ENCODE results near the gene DPP4. TPM values are rescaled to one million over a fixed set of nuclear protein-coding genes. Genes with fewer than 3 reads are reported as not detected.

The DPP4 gene
- total and polyA plus RNA-seq, 2 of the 13 experiments (the other 11 are each of a cell fraction or from before 2014, with no cell fraction given), result 39.4 to 109 TPM

DNA sequence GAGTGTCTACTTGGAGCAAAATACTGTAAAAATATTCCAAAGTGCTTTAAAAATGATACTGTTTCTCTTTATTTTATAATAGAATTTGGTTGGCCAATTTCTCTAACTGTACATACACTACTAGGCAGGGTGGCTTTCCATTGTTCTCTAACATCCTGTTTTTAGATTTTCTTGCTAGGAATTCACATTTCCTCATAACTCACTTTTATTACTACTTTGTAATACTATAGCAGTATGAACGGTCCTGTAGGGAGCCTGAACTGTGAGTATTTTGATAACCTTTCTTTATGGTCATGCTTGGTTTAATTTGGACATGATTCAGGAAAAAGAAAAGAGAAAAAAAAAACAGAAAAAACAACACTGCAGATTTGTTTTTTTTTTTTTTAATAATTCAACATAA lies 40.3 kb upstream of the DPP4 start:
- Histone ChIP-seq H4K20me1 (ENCODE audit: insufficient read depth, low read length) (no peaks in the 10 kb centered on the region), H3K79me2 (ENCODE audit: insufficient read depth, low read length) (no peaks in the 10 kb centered on the region), H3K4me3 (replicated peaks in 1 of 3; ENCODE audit: insufficient read depth in 1 of 3, low read depth in 2 of 3, low read length in 3 of 3) (no peak overlapping the region), H3K4me2 (ENCODE audit: low read depth, low read length) (no peak overlapping the region), H2AFZ (ENCODE audit: low read length) (no peak overlapping the region), H3K9ac (ENCODE audit: insufficient read depth, low read depth, low read length) (no peak overlapping the region), H3K4me1 (ENCODE audit: insufficient read depth, low read length) (peaks cover 67% of the 10 kb centered on the region), H3K36me3 (replicated peaks in 1 of 2; ENCODE audit: control insufficient read depth in 1 of 2, insufficient read depth in 2 of 2, low read length in 2 of 2) (no peaks in the 10 kb centered on the region), H3K9me3 (ENCODE audit: low read length) (peaks cover 13% of the 10 kb centered on the region), H3K27ac (ENCODE audit: extremely low read length, insufficient read depth, low read length) (peak overlapping the region; percentile 73), H3K27me3 (ENCODE audit: control insufficient read depth in 1 of 2, insufficient read depth in 2 of 2, low read length in 2 of 2) (no peaks in the 10 kb centered on the region)
- FAIRE-seq (no peak), DNase-seq (ENCODE audit: low spot score) (no peak), ATAC-seq (no peak)
- ChIA-PET CTCF (ENCODE audit: low intra/inter-chr PET ratio, low total read pairs) (no interaction called here), POLR2A (interaction anchor here (1.5 to 2.4 kb wide), 2 partner anchors 10 to 41 kb away, joined by 4 to 20 read pairs; partner anchors contain the start of gene DPP4)
- no peak for TF ChIP-seq ETV6 (CRISPR knock-in tag; conservative IDR thresholded peaks at IDR 0.05)
- TF ChIP-seq NR3C1 (CRISPR knock-in tag; IDR thresholded peaks at IDR 0.05), result no peak
- TF ChIP-seq ZBTB3 (CRISPR knock-in tag; IDR thresholded peaks at IDR 0.05; ENCODE audit: borderline replicate concordance, low read depth), result no peak
- TF ChIP-seq MEIS1 (CRISPR knock-in tag; IDR thresholded peaks at IDR 0.05; ENCODE audit: borderline replicate concordance), result no peak
- BruUV-seq (replicated peaks), result no TSS peak
- 87% methylated on average over 1 of the region's 1 CpG for WGBS (ENCODE audit: low lambda C conversion rate)
- intact Hi-C loops (cut with micrococcal nuclease; ENCODE audit: unreplicated experiment), result no loop called here
- in situ Hi-C loops (cut with HindIII; ENCODE audit: extremely low pct_ligation_motif_present, low pct_unique_long_range_greater_than_20kb), result no loop called here

DNA sequence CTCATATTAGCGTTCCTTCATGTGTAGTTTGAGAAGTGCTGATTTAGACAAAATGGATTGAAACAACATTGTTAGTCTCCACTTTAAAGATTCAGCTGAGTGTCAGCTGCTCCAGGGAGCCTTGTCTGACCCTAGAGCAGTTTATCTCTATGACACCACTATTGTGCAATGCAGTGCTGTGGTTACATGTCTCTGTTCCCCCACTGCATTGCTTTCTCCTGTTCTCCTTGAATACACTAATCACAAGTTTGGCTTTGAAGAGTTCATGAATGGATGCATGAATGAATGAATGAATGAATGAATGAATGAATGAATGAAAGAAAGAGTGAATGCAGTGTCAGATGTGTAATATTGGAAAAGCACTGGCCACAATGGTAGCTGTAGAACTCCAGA lies 39.8 kb upstream of the DPP4 start:
- peak overlapping the region; percentile 76 for H3K4me2 ChIP-seq (ENCODE audit: low read depth, low read length)
- intact Hi-C loops (cut with micrococcal nuclease; ENCODE audit: unreplicated experiment), result loop anchor here (2.0 kb wide), 2 partner anchors 25 to 87 kb away; no protein-coding TSS in a partner anchor
- no peak overlapping the region for H2AFZ ChIP-seq (ENCODE audit: low read length)
- H4K20me1 ChIP-seq (ENCODE audit: insufficient read depth, low read length), result no peaks in the 10 kb centered on the region
- in situ Hi-C loops (cut with HindIII; ENCODE audit: extremely low pct_ligation_motif_present, low pct_unique_long_range_greater_than_20kb), result no loop called here
- H3K9me3 ChIP-seq (ENCODE audit: low read length), result peaks cover 13% of the 10 kb centered on the region
- POLR2A ChIA-PET, result interaction anchor here (1.5 to 2.4 kb wide), 2 partner anchors 9 to 40 kb away, joined by 4 to 20 read pairs; partner anchors contain the start of gene DPP4
- WGBS (ENCODE audit: low lambda C conversion rate), result 0% methylated on average over 1 of the region's 1 CpG
- DNase-seq (ENCODE audit: low spot score) (peak; percentile 85), ATAC-seq (peak; percentile 84), FAIRE-seq (peak; percentile 87)
- BruUV-seq (replicated peaks), result no TSS peak
- CTCF ChIA-PET (ENCODE audit: low intra/inter-chr PET ratio, low total read pairs), result no interaction called here
- peak overlapping the region; percentile 73 for H3K27ac ChIP-seq (ENCODE audit: extremely low read length, insufficient read depth, low read length)
- peak overlapping the region; percentile 53; the same call in 1 of the 2 replicates for H3K9ac ChIP-seq (ENCODE audit: insufficient read depth, low read depth, low read length)
- H3K27me3 ChIP-seq (ENCODE audit: control insufficient read depth in 1 of 2, insufficient read depth in 2 of 2, low read length in 2 of 2), result no peaks in the 10 kb centered on the region
- H3K4me3 ChIP-seq (replicated peaks in 1 of 3; ENCODE audit: insufficient read depth in 1 of 3, low read depth in 2 of 3, low read length in 3 of 3), result peak overlapping the region in 1 of 3 experiments; percentile 34; a peak in 2 of 6 replicates
- H3K36me3 ChIP-seq (replicated peaks in 1 of 2; ENCODE audit: control insufficient read depth in 1 of 2, insufficient read depth in 2 of 2, low read length in 2 of 2), result no peaks in the 10 kb centered on the region
- no peaks in the 10 kb centered on the region for H3K79me2 ChIP-seq (ENCODE audit: insufficient read depth, low read length)
- peaks cover 70% of the 10 kb centered on the region for H3K4me1 ChIP-seq (ENCODE audit: insufficient read depth, low read length)
- TF ChIP-seq ZEB1 (IDR thresholded peaks at IDR 0.05; ENCODE audit: insufficient replicate concordance, low read depth) (no peak), ZFP90 (CRISPR knock-in tag; IDR thresholded peaks at IDR 0.05; ENCODE audit: borderline replicate concordance) (no peak), NFRKB (IDR thresholded peaks at IDR 0.05) (no peak), HDAC2 (CRISPR knock-in tag; IDR thresholded peaks at IDR 0.05) (peak; percentile 92), CHD2 (IDR thresholded peaks at IDR 0.05; ENCODE audit: low read depth, low read length) (no peak), NFKBIZ (CRISPR knock-in tag; IDR thresholded peaks at IDR 0.05) (0 out of 2 replicates have a peak, but pooled peaks have one; percentile 35), RFX3 (CRISPR knock-in tag; IDR thresholded peaks at IDR 0.05) (peak; percentile 52; the same call in 1 of the 2 replicates), TARDBP (CRISPR knock-in tag; IDR thresholded peaks at IDR 0.05) (peak; percentile 90), KLF9 (CRISPR knock-in tag; IDR thresholded peaks at IDR 0.05; ENCODE audit: low read depth) (0 out of 2 replicates have a peak, but pooled peaks have one; percentile 64), RCOR2 (CRISPR knock-in tag; IDR thresholded peaks at IDR 0.05) (peak; percentile 84)
- TF ChIP-seq, protein P1, sequence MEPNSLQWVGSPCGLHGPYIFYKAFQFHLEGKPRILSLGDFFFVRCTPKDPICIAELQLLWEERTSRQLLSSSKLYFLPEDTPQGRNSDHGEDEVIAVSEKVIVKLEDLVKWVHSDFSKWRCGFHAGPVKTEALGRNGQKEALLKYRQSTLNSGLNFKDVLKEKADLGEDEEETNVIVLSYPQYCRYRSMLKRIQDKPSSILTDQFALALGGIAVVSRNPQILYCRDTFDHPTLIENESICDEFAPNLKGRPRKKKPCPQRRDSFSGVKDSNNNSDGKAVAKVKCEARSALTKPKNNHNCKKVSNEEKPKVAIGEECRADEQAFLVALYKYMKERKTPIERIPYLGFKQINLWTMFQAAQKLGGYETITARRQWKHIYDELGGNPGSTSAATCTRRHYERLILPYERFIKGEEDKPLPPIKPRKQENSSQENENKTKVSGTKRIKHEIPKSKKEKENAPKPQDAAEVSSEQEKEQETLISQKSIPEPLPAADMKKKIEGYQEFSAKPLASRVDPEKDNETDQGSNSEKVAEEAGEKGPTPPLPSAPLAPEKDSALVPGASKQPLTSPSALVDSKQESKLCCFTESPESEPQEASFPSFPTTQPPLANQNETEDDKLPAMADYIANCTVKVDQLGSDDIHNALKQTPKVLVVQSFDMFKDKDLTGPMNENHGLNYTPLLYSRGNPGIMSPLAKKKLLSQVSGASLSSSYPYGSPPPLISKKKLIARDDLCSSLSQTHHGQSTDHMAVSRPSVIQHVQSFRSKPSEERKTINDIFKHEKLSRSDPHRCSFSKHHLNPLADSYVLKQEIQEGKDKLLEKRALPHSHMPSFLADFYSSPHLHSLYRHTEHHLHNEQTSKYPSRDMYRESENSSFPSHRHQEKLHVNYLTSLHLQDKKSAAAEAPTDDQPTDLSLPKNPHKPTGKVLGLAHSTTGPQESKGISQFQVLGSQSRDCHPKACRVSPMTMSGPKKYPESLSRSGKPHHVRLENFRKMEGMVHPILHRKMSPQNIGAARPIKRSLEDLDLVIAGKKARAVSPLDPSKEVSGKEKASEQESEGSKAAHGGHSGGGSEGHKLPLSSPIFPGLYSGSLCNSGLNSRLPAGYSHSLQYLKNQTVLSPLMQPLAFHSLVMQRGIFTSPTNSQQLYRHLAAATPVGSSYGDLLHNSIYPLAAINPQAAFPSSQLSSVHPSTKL (CRISPR knock-in tag; IDR thresholded peaks at IDR 0.05), result peak; percentile 96
- TF ChIP-seq, protein P2, sequence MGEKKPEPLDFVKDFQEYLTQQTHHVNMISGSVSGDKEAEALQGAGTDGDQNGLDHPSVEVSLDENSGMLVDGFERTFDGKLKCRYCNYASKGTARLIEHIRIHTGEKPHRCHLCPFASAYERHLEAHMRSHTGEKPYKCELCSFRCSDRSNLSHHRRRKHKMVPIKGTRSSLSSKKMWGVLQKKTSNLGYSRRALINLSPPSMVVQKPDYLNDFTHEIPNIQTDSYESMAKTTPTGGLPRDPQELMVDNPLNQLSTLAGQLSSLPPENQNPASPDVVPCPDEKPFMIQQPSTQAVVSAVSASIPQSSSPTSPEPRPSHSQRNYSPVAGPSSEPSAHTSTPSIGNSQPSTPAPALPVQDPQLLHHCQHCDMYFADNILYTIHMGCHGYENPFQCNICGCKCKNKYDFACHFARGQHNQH (CRISPR knock-in tag; IDR thresholded peaks at IDR 0.05), result peak; percentile 89
